ENCODE results near the gene ARHGAP31.
"Not testable (repeated sequence)": the region's sequence is repeated elsewhere in the genome, so short reads cannot be mapped to it uniquely, and the experiment has no call there.

The ARHGAP31 gene

DNA sequence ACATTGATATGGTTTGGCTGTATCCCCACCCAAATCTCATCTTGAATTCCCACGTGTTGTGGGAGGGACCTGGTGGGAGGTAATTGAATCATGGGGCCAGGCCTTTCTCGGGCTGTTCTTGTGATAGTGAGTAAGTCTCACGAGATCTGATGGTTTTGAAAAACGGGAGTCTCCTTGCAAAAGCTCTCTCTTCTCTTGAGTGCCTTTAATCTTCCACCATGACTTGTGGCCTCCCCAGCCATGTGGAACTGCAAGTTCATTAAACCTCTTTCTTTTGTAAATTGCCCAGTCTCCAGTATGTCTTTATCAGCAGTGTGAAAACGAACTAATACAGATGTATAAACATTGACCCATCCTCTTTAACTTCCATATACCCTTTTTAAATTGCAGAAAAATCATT lies 26.6 kb downstream of the ARHGAP31 start:
- DNase-seq, result not testable (repeated sequence)

DNA sequence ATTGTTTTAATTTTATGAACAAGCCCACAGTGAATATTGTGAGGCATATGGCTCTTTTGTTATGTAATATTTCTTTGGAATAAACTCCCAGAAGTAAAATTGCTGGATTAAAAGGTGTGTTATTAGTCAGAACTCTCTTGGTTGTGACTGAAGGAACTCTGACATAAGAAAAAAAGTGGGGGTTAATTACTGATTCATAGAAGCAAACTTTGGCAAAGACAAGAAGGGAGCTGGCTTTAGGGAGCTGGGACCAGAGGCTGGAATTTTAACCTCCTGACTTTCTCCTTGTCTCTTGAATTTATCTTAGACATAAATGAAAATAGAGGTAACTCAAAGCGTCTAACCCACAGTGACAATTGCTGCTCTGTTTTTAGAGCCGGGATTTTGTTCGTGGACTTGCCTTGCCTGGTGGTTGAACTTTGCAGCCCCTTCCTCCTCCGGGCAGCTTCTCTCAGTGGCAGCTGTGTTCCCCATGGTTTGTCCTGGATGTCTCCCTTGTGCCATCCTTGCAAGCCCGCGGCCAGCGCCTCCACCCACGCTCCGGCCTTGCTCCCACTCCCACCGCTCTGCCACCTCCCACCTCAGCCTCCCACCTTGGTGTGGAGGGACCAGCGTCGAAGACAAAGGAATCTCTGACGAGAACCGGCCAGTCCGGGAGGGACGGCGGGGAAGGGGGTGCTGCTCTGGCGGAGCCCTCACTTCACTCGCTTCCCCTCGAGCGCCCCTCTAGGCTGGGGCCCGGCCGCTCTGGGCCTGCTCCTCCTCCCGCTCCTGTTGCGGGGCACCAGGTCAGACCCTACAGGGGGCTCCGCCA lies 28.0 kb downstream of the ARHGAP31 start:
- no peak for DNase-seq

DNA sequence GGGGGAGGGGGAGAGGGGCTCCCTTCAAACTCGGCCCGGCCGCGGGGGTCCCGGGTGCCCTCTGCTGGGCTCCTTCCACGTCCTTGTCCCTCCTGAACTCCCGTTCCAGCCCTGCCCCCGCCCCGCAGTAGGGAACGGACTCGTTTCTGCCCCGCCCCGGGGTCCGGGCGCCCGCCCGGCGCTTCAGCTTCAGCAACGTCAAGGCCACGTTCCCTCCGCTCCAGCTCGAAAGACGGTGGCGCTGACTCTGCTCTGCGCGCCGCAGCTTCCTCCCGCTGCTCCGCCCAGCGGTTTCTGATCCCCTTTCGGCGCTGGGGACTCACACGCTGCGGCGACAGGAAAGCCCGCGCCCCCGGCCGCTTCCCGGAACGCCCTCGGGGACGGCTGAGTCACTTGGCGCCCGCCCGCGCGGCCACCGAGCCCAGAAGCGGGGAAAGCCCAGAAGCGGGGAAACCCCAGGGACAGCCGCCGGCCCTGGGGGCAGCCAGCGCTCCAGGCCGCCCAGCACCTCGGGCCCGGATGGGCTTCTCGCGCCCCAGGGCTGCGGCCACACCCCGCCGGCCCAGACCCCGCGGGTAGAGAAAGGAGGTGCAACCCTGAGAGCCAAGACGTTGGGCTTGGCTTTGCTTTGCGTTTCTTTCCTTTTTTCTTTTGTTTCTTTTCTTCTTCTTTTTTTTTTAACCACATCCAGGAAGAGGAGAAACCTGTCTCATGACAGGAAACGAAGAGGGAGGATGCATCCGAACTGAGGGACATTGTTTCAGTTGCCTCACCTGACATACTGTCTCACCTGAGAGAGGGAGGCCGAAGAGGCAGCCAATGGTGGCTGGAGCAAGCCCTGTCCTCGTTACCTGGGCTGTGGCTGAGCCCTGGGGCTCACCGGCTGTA lies 28.9 kb downstream of the ARHGAP31 start:
- peak in 1 of 2 experiments; percentile 50 for DNase-seq

DNA sequence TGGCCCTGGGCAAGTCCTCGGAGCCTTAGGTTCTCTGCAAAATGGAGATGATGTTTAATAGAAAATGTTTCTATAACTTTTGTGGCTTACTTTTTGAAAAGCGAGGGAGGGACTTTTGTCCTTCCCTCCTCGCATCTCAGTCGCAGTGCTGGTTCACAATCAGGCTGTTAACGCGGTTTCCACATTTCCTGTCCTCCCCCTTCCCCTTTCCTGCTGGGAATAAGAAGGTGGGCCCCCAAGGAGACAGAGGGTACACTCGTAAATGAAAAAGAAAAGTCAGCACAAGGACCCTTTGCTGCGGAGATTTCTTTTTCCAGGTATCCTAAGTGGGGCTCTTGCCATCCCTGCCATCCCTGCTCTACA lies 29.5 kb downstream of the ARHGAP31 start:
- DNase-seq, result no peak

DNA sequence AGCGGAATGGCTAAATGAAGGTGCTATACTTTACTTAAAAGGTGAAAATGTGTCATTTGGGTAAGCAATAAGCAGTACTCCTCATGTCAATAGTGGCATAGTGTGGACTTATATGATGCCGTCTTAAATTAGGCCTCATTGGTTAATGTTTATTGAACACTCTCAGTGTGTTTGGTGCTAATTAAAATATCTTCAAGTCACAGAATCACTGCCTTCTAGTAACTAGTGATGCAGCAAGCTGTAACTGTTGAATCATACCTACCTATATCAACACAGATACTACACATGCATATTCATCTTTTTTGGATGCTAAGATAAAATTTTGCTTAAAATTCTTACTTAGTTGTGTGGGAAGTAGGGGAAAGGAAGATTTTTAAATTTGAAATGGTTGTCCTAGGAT lies 30.7 kb downstream of the ARHGAP31 start:
- no peak for DNase-seq

DNA sequence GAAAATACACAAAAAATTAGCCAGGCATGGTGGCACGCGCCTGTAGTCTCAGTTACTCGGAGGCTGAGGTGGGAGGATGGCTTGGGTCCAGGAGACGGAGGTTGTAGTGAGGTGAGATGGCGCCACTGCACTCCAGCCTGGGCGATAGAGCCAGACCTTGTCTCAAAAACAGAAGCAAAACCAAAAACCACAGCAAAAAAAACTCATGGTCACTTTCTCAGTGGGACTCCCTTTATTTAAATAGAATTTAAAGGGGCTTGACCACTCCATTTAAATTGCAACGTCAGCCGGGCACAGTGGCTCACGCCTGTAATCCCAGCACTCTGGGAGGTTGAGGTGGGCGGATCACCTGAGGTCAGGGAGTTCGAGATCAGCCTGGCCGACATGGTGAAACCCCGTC lies 32.8 kb downstream of the ARHGAP31 start:
- no peak for DNase-seq

DNA sequence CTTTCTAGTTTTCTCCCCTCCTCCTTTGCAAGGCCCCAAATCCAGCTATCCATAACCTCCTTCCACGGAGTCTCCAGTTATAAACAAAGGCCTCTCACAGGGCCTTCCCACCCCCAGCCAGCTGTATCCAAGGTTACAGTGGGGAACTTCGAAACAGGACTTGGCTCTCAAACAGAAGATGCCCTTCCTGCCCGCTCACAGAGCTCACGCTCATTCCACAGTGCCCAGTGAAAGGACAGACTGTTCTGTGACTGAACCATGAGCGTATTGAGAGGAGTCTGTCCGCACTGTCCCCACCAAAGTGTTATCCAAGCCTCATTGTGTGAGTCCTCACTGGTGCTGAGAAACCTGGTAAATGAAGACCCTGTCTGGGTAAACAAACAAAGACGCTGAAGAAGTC lies 35.4 kb downstream of the ARHGAP31 start:
- DNase-seq, result no peak

DNA sequence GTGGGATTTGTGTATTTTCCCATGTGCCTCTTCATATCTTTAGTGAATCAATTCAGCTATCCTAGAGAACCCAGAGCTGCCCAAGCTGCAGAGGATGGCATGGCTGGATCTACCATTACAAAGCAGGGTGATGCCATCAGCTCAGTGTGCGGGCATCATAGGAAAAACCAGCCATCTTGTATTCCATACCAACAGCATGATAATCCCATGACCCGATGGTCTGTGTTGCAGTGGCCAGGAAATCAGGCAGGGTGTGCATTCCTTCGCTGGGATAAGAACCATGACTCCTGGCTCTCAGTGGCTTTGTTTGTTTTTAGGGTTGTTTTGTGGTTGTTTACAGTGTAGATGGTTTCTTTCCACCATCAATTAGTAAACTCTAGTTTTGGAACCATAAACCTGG lies 36.0 kb downstream of the ARHGAP31 start:
- DNase-seq, result no peak

DNA sequence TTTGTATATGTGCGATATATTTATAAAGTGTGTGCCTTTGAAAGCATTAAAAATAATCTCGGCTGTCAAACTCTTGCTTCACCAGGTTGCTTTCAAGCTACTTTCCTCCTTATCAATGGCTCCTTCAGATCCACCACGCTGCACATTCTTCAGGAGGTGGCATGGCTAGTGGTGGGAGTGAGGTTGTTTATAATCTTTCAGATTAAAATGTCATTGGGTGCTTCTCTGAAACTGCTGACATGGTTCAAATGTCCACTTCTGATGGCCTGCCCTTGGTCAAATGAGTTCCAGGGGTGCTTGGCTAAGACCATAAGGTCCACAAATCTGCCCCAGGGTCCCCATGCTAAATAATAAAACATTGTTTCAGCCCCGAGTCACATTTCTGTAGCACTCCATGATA lies 36.7 kb downstream of the ARHGAP31 start:
- no peak for DNase-seq

DNA sequence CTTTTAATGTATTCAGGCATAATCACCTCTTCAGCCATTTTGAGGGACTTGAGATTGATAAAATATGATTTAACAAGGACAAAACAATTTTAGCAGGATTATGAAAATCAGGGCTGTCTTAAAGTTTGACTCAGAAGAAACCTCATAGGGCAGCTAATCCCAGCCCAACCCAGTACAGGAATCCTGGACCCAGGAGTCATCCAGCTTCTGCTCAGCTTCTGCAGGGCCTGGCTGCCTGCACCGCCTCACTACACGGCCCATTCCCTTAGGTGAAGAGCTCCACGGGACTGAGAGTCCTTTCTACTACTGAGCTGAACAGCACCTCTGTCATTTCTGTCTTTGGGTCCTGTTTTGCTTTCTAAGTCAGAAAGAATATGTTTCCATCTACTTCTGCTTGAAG lies 37.5 kb downstream of the ARHGAP31 start:
- no peak for DNase-seq

DNA sequence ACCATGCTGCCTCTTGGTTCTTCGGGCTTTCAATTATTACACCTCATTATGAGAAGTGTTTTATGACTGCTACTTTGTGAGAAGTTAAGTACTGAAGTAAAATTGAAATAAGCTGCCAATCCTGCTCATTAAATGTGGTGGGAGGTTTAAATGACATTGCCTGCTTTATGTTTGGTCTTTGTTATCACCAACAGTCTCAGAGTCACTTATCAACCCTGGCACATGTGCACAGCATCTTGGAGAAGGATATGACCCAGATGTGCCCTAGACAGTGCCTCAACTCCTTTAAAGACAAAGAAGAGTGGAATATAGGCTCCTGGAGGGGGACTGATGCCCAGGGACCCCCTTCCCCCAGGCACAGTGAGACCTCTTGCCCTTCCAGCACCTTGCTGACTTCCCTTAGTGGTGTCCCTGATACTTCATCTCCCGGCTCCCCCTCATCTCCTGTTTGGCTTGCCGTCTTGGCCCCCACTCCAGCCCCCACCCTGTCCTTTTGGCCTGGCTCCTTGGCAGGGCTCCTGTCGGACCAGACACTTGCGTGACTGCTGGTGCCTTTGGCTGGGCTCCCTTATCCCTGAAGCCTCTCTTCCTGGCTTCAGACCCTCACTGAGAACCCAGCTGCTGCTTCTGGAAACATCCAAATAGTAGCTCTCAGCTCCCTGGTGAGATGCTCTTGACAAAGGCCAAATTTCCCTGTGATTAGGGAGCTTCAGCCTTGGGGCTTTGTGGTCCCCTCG lies 39.8 kb downstream of the ARHGAP31 start:
- no peak for DNase-seq

DNA sequence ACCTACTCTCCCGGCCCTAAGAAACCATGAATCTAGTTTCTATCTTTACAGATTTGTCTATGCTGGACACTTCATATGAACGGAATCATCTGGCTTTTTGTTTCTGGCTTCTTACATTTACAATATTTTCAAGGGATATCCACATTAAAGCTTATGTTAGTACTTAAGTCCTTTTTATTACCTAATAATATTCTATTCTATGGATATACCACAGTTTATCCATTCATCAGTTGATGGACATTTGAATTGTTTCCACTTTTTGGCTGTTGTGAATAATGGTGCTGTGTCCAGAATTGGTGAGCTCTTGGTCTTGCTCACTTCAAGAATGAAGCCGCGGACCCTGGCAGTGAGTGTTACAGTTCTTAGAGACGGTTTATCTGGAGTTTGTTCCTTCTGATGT lies 42.6 kb downstream of the ARHGAP31 start:
- DNase-seq, result no peak

DNA sequence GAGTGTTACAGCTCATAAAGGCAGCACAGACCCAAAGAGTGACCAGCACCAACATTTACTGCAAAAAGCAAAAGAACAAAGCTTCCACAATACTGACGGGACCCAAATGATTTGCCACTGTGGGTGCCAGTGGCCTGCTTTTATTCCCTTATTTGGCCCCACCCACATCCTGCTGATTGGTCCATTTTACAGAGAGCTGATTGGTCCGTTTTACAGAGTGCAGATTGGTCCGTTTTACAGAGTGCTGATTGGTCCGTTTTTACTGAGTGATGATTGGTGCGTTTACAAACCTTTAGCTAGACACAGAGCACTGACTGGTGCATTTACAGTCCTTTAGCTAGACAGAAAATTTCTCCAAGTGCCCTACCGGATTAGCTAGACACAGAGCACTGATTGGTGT lies 43.2 kb downstream of the ARHGAP31 start:
- DNase-seq, result not testable (repeated sequence)

DNA sequence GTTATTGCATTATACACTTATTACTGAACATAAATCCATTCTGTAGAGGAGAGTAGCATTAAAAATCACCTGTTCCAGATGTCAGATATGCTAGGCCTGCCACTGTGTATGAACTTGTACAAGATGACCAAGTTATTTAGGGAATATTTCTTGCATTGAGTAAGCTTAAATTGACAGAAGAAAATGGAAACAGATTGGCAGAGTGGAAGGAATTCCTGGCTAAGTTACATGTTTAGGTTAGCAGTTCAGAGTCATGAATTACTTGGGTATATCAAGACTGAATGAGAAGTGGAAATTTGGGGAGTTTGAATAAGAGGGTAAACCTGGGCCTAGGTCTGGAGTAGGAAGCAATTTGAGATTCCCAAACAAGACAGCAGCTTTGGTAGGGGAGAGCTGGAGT lies 44.6 kb downstream of the ARHGAP31 start:
- no peak for DNase-seq

DNA sequence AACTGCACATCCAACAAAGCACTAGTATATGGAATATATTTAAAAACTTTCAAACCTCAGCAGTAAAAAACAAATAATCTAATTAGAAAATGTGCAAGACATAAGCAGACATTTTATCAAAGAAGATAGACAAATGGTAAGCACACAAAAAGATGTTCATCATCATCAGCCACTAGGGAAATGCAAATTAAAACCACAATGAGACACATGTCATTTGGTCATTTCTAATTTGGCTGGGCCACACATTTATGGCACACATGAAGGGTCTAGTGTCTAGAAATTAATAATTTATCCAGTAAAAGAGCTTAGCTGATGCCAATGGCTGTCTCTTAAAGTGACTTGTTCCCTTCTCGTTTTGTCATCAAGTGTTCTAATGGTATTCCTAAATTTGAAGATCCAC lies 45.8 kb downstream of the ARHGAP31 start:
- DNase-seq, result no peak

DNA sequence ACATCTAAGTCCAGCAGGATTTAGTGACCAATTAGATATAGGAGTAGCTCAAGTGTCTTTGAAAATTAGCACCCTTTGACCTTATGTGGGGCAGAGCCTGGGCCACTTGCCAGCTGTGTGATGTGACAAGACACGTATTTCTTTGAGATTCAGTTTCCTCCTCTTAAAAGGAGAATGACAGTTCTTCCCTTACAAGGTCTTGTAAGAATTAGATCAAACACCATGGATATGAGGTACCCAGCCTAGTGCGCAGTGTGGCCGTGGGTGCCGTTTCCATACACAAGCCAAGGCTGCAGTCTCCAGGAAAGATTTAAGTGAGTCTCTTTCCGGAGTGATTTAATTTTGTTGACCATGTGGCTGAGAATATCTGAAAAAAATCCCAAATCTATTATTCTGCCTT lies 46.3 kb downstream of the ARHGAP31 start:
- DNase-seq, result no peak

DNA sequence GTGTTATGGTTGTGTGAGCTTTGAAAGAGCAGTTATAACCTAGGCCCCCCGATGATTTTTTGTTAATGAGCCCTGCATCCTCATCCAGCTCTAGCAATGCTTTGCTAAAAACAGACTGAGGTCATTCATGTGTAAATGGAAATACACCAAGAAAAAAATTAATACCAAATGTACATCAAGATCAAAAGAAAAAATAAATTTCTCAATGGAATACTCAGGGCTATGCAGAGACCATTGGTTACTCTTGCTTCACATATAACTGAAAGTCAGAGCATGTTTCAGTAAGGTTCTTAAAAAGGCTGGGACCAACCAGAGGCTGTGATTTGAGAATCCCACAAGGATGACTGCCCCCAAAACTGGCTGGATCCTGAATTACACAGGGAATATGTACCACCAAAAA lies 48.0 kb downstream of the ARHGAP31 start:
- no peak for DNase-seq

DNA sequence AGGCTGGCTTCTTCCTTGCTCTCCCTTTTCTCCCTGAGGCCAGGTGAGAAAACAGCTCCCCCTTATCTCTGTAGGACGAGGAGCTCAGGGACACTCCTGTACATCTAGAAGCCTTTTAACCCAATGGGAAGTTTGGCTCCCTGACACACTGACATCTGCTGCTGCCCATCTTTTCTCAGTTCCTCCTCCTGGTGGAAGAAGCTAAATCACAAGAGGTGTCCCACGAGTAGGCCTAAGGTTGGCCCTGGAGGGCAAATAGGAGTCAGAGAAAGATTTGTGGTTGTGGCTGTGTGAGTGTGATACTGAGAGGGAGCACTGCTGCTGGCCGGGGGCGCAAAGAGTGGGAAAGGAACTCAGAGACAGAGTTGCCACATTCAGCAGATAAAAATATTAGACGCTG lies 49.5 kb downstream of the ARHGAP31 start:
- DNase-seq, result no peak

DNA sequence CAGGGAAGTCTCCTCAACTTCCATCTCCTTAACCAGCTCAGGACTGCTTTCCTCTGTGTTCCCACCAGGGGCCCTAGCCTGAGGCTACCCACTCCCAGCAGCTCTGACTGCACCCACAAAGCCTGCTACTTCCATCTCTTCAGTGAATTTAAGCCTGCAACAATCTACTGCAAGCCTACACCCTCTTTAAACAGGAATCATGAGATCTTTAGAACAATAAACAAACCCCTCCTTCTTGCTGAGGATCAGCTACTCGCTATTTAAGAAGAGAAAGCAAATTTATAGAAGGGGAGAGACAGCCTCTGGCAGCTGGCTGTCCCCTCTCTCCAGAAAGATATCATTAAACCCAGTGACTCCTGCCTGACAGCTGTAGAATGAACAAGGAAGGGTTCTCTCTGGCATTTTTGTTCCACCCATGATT lies 51.9 kb downstream of the ARHGAP31 start:
- DNase-seq, result no peak

DNA sequence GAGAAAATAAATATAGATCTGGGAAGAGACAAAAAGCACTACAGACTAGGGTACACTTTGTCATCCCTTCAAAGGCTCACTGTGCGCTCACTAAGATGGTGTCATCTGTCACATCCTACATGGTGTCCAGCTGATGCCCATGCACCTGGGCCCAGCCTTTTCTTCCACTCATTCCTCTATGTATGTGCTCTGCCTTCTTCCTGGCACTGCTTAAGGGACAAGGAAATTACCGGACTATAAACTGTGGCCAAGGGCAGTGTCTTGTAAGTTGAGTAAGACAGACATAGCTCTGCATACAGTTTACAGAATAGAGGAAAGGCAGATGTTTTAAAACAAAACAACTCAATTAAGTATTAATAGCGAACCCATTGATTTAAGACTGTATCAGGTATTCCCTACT lies 52.9 kb downstream of the ARHGAP31 start:
- no peak for DNase-seq

DNA sequence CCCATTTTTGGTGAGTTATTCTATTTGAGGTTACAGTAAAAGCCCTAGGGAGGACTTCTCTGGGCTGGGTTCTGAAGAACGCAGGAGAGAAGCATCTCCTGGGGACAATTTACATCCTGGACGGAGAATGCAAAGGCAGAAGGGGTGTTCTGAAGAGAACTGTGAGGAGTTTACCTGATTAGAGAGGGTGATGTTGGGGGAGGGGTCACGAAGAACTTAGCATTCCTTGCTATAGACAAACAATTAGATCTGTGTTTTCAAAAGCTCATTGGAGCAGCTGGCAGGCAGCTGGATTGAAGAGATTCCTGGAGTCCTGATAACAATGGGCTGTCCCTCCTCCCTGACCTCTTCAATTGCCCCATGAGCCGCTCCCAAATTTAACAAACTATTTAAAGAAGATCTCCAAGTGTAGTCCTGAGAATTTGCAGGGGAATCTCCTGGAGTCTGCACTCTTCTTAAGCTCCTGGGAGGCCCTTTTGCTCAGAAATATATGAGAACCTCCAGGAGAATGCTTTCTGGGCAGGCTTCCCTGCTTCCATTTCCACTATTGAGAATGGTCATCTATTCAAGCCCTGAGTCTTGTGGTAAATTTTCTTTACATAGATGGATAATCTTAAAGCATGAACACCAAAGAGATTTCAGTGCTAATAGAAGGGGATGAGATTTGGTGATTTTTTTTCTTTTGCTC lies 55.3 kb downstream of the ARHGAP31 start:
- no peak for DNase-seq

DNA sequence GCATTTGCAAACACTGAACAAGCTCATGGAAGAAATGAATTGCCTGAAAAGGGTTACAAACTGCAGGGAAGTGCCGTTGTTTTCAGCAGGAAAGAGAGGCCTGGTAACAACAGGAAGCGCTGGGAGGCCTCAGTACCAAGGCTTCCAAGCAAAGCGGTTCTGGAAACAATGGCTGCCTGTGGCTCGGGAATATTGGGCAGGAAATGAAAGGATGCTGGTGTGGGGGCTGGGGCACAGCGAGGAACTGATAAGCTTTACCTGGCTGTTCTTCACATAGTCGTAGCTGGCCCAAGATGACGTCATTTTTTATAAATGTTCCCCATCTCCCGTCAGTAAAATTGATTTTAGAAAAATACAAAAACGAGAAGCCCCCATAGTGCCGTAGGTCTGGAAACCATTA lies 55.9 kb downstream of the ARHGAP31 start:
- no peak for DNase-seq

DNA sequence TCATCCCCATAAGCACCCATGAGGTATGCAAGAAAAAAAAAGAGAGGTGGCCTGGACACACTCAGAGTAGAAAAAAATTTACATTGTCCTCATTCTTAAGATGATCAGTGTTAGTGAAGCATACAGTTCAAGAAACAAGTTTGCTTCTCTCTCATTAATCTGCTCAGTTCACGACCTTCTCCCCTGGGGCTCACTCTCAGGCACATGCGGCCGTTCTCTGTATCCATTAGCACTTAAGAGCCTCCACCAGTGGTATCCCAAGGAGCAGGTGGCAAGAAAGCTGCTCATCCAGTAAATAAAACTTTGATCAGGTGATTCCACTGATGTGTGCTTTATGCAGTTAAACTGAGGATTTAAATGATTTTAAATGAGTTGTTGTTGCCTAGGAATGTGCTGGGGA lies 57.4 kb downstream of the ARHGAP31 start:
- DNase-seq, result no peak
